Measurements from ENCODE around the gene RGL2. TPM values are rescaled to one million over a fixed set of nuclear protein-coding genes. Genes with fewer than 3 reads are reported as not detected.
"Not testable (repeated sequence)": the region's sequence is repeated elsewhere in the genome, so short reads cannot be mapped to it uniquely, and the experiment has no call there.

The RGL2 gene
- total and polyA plus RNA-seq, 10 of the 15 experiments (the other 5 are each of a cell fraction or from before 2014, with no cell fraction given) = 0.84 to 21.2 (median 6.8) TPM

DNA sequence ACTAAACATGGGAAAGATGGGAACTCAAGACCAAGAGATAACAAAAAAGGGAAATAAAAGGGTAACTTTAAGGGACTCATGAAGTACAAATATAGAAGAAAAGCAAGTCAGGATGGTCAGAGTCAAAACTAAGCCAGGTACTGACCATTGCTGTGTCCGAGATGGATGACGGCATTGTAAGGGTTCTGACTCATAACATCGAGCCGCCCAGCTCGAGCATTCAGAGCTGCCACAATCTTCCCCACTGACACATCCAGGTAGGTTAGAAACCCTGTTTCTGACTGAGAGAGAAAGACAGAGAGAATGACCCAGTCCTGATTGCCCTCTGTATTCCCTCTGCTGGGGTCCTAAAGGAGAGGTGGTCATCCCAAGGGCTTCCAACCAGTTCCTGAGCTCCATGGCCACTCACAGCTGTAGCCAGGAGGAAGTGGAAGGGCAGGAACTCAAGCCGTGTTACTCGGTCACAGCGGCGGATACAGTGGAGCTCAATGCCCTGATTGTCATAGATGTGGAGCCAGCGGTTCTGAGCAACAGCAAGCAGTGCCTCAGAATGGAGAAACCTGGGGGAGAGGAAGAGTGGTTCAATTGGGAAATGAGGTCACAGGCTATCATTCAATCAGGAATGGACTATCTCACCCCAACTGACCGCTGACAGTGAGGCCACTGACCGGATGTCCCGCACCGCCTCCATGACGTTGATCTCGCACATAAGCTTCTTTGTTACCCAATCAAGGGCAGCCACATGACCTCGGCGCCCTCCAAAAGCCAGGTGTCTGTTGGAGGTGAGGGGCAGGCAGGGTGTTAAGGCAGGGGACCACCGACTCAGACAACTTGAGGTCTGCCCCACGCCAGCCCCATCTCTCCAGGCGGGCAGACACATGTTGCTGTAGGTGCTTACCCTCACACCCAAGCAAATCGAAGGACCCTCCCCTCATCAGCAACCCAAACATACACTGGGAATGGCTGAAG is 11.5 kb downstream of the RGL2 start (continued):
- TF ChIP-seq, protein P1, sequence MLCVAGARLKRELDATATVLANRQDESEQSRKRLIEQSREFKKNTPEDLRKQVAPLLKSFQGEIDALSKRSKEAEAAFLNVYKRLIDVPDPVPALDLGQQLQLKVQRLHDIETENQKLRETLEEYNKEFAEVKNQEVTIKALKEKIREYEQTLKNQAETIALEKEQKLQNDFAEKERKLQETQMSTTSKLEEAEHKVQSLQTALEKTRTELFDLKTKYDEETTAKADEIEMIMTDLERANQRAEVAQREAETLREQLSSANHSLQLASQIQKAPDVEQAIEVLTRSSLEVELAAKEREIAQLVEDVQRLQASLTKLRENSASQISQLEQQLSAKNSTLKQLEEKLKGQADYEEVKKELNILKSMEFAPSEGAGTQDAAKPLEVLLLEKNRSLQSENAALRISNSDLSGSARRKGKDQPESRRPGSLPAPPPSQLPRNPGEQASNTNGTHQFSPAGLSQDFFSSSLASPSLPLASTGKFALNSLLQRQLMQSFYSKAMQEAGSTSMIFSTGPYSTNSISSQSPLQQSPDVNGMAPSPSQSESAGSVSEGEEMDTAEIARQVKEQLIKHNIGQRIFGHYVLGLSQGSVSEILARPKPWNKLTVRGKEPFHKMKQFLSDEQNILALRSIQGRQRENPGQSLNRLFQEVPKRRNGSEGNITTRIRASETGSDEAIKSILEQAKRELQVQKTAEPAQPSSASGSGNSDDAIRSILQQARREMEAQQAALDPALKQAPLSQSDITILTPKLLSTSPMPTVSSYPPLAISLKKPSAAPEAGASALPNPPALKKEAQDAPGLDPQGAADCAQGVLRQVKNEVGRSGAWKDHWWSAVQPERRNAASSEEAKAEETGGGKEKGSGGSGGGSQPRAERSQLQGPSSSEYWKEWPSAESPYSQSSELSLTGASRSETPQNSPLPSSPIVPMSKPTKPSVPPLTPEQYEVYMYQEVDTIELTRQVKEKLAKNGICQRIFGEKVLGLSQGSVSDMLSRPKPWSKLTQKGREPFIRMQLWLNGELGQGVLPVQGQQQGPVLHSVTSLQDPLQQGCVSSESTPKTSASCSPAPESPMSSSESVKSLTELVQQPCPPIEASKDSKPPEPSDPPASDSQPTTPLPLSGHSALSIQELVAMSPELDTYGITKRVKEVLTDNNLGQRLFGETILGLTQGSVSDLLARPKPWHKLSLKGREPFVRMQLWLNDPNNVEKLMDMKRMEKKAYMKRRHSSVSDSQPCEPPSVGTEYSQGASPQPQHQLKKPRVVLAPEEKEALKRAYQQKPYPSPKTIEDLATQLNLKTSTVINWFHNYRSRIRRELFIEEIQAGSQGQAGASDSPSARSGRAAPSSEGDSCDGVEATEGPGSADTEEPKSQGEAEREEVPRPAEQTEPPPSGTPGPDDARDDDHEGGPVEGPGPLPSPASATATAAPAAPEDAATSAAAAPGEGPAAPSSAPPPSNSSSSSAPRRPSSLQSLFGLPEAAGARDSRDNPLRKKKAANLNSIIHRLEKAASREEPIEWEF (IDR thresholded peaks at IDR 0.05; ENCODE audit: insufficient replicate concordance, low read depth, low read length) = no peak
- TF ChIP-seq ZBED1 (IDR thresholded peaks at IDR 0.05; ENCODE audit: borderline replicate concordance) = no peak
- TF ChIP-seq BRCA1 (IDR thresholded peaks at IDR 0.05; ENCODE audit: low read depth, low read length) = no peak
- no peak for TF ChIP-seq SP1 (IDR thresholded peaks at IDR 0.05; ENCODE audit: low read depth, low read length)
- no peak for TF ChIP-seq ZNF24 (IDR thresholded peaks at IDR 0.05)
- no peak for TF ChIP-seq SRF (IDR thresholded peaks at IDR 0.05; ENCODE audit: low read depth in 2 of 2, low read length in 2 of 2)
- no peak for TF ChIP-seq POLR2AphosphoS5 (IDR thresholded peaks at IDR 0.05; ENCODE audit: low read length)
- TF ChIP-seq, protein P2, sequence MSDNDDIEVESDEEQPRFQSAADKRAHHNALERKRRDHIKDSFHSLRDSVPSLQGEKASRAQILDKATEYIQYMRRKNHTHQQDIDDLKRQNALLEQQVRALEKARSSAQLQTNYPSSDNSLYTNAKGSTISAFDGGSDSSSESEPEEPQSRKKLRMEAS (IDR thresholded peaks at IDR 0.05; ENCODE audit: low read depth, low read length) = no peak
- no peak for TF ChIP-seq TBL1XR1 (IDR thresholded peaks at IDR 0.05; ENCODE audit: low read depth, low read length)
- TF ChIP-seq HDAC2 (IDR thresholded peaks at IDR 0.05) = no peak

DNA sequence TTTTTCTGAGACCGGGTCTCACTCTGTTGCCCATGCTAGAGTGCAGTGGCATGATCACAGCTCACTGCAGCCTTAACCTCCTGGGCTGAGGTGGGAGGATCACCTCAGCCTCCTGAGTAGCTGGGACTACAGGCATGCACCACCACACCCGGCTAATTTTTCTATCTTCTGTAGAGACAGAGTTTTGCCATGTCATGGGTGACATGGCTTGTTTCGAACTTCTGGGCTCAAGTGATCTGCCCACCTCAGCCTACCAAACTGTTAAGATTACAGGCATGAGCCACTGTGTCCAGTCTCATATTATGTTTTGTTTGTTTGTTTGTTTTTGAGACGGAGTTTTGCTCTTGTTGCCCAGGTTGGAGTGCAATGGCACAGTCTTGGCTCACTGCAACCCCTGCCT is 13.5 kb downstream of the RGL2 start:
- H3K4me3 ChIP-seq; H3K4me2 ChIP-seq (ENCODE audit: control insufficient read depth, insufficient read depth); intact Hi-C loops (cut with micrococcal nuclease; ENCODE audit: unreplicated experiment); H3K9ac ChIP-seq (ENCODE audit: control insufficient read depth, insufficient read depth, low read length); in situ Hi-C loops (cut with MboI); H3K4me1 ChIP-seq (ENCODE audit: control insufficient read depth, insufficient read depth, low read length); H3K27ac ChIP-seq (ENCODE audit: control insufficient read depth, insufficient read depth); FAIRE-seq; CTCF ChIA-PET; H4K20me1 ChIP-seq (ENCODE audit: control insufficient read depth, insufficient read depth); H3K9me3 ChIP-seq (replicated peaks; ENCODE audit: control insufficient read depth, insufficient read depth, low read length); H3K27me3 ChIP-seq (replicated peaks in 1 of 2; ENCODE audit: control insufficient read depth in 2 of 2, insufficient read depth in 2 of 2, low read length in 1 of 2); BruUV-seq (replicated peaks); SMC1A ChIA-PET (ENCODE audit: uncharacterized antibody, unreplicated experiment); DNase-seq (ENCODE audit: low read depth, low spot score); H2AFZ ChIP-seq (ENCODE audit: control insufficient read depth, low read depth, low read length); ATAC-seq; POLR2A ChIA-PET; RAD21 ChIA-PET (ENCODE audit: unreplicated experiment): not testable (repeated sequence)
- Histone ChIP-seq H3K36me3 (ENCODE audit: control insufficient read depth in 2 of 2, insufficient read depth in 2 of 2, low read length in 1 of 2) (peaks cover 7 to 28% of the 10 kb centered on the region in 2 experiments; a peak in 3 of 4 replicates), H3K79me2 (ENCODE audit: control insufficient read depth, insufficient read depth, low read length) (peaks cover 23% of the 10 kb centered on the region)
- 100% methylated on average over 4 of the region's 4 CpGs for WGBS (ENCODE audit: insufficient coverage, insufficient replicate concordance, low lambda C conversion rate, missing lambda C conversion rate)
